GM19463 (cell line): Measurements from ENCODE around the gene PLBD2.

Experiments
- ATAC-seq: cut with Tn5 transposase; IDR thresholded peaks from one replicate; pipeline ENCODE4 v1.9.1; 2021; ENCODE audit warnings: mild to moderate bottlenecking, moderate library complexity; ENCODE audit not compliant: unreplicated experiment

The PLBD2 gene

DNA sequence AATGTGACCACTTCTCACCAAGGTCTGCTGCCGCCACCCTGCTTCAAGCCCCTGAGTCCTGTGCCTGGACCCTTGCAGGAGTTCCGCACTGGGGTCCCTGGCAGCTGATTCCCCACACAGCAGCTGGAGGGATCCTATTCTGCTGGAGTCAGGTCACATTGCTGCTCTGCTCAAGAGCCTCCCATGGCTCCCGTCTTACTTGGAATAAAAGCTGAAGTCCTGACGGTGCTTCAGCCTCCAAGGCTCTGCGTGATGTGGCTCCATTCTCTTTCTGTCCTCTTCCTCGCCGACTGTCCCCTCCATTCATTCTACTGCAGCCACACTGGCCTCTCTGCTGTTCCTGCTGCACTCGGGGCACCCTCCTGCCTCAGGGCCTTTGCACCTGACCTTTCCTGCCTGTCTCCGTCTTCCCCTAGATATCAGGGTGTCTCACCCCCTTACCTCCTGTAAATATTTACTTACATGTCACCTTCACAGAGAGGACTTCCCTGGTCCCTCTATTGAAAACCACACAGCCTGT is 56.2 kb downstream of the PLBD2 start:
- no peak for ATAC-seq

DNA sequence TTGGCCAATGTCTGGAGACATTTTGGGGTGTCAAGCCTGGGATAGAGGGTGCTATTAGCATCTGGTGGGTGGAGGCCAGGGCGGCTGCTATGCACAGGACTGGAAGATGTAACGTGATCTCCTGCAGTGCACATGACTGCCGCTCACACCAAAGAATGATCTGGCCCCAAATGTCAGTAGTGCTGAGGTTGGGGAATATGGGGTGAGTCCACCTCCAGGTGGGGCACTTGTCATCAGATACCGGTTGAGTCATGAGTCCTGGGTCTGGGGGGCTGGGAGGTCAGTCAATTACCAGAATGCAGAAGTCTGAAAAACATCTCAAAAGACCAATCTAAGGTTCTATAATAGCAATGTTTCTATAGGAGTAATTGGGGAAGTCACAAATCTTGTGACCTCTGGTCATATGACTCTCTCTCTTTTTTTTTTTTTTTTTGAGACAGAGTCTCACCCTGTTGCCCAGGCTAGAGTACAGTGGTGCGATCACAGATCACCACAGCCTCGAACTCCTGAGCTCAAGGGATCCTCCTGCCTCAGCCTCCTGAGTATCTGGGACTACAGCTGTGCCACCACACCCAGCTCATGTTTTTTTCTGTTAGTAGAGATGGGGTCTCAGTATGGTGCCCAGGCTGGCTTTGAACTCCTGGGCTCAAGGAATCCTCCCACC is 57.8 kb downstream of the PLBD2 start:
- no peak for ATAC-seq

DNA sequence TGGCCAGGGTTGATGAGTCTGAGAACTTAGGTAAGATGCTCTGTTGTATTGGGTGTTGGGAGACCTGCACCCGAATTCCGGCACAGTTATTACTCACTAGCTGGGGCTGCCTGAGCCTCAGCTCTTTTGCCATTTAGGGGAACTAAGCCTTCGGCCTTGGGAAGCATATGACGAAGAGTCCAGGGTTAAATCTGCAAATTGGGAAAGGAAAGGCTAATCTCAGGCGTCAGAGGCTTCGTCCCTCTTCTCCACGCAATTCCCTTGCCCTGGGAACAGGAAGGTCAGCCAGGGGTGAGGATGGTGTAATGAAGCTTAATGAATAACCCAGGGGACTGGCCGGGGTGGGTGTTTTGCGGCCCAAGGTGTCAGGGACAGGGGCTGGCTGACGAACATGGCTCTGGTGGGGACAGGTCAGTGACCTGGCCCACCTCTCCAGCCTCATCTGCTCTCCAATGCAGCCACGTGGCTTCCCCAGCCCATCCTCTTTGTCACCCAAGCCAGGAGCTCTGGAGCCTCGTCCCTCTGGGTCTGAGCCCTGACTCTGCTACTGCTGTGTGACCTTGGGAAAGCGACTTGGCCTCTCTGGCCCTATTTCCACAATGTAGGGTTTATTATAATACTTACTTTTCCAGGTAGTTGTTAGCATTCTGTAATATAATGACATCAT is 60.0 kb downstream of the PLBD2 start:
- no peak for ATAC-seq

DNA sequence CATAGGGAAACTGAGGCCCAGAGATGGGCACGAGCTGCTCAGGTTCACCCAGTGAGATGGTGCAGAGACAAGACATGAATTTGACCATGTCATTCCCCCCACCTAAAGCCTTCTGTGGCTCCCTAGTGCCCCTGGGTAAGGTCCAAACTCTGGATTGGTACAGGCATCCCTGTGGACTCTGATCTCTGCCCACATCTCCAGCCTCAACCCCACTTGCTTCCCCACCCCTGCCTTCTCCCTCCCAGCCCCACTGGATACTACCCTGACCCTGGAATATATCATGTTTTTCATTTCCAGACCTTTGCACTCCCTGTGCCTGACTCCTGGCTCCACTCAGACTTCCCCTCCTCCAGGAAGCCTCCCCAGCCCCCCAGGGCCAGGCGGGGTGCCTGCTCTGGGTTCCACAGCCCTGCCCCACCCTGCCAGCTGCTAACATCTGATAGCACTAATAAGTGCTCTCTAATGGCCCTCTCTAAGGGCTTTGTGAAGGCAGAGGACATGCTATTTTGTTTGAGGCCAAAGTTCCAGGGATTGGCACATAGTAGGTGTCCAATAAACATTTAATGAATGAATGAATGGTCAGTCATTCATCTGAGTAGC is 62.7 kb downstream of the PLBD2 start:
- ATAC-seq, result no peak

DNA sequence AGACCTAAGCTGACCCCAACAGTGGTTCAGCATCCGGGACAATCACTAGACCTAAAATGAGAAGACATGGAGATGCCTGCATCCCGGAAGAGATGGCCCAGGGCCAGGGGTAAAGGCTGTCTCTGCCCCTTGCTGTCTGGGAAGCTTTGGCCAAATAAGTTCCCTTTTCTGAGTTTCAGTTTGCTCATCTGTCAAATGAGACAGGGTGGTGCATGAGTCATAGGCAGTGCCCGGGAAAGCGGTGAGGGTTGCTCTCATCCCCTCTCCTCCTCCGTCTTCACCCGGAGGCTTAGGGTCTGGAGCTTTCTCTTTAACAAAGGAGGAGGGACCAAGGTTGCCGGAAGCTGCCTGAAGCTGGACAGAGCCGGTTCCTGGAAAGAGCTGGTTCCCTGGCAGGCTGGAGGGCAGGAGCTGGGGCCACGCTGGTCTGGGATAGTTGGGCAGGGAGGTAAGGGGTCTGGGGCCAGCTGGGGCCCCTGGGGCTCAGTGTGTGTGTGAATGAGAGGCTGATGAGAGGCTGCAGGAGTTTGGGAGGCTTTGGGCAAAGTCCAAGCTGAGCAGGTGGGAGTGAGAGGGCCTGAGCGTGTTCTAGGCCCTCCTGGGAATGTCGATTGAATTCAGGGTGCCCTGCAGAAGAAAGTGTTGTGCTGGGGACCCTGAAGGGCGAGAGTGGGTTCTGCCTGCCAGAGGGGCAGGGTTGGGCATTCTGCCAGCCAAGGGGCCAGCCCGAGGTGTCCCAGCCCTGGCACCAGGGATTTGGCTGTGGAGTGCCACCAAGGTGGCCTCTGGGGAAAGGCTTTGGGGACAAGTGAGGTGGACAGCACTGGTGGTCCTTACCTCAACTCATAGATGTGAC is 63.9 kb downstream of the PLBD2 start, which contains the start of gene SDSL:
Gene SDSL (plus strand): TSS at position 351 of the 856 bp plus-strand sequence. CDS start 5,603 bp downstream, outside the sequence.
- ATAC-seq, result peak; percentile 84

DNA sequence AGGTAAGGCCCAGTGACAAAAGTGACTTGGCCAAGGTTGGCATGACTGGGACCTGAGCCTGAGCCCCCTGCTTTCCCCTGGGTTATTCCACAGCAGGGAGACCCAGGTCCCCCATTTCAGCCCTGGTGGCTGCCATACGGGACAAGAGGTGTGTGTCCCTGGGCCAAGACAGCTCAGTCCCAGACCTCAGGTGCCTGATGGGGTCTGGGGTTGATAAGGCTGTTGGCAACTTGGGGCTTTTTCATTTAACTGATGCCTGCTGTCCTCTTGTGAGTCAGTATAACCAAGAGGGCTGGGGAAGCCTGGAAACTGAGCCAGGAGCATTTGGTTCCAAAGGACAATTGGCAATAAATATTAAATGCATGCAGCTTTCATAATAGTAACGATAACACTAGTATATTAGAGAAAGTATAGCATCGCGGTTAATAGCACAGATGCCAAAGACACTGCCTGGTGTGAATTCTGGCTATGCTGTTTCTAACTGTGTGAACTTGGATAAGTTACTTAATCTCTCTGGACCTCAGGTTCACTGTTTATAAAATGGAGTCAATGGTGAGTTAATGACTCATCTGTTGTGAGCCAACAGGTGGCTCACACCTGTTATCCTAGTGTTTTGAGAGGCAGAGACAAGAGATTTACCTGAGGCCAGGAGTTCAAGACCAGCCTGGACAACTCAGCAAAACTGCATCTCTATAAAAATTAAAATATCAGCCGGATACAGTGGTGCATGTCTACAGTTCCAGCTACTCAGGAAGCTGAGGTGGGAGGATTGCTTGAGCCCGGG is 64.7 kb downstream of the PLBD2 start:
- ATAC-seq, result no peak

DNA sequence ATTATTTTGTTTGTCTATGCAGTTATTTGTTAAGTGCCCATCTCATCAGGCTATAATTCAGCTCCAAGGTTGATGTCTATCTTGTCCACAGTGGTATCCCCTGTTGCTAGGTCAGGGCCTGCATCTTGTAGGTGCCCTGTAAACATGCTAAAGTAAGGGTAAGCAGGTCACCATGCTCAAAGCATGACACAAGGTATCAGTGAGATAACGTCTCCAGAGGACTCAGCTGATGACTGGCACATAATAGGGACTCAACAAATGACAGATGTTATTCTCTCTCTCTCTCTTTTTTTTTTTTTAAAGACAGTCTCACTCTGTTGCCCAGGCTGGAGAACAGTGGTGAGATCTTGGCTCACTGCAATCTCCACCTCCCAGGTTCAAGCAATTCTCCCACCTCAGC is 66.1 kb downstream of the PLBD2 start:
- ATAC-seq, result no peak

DNA sequence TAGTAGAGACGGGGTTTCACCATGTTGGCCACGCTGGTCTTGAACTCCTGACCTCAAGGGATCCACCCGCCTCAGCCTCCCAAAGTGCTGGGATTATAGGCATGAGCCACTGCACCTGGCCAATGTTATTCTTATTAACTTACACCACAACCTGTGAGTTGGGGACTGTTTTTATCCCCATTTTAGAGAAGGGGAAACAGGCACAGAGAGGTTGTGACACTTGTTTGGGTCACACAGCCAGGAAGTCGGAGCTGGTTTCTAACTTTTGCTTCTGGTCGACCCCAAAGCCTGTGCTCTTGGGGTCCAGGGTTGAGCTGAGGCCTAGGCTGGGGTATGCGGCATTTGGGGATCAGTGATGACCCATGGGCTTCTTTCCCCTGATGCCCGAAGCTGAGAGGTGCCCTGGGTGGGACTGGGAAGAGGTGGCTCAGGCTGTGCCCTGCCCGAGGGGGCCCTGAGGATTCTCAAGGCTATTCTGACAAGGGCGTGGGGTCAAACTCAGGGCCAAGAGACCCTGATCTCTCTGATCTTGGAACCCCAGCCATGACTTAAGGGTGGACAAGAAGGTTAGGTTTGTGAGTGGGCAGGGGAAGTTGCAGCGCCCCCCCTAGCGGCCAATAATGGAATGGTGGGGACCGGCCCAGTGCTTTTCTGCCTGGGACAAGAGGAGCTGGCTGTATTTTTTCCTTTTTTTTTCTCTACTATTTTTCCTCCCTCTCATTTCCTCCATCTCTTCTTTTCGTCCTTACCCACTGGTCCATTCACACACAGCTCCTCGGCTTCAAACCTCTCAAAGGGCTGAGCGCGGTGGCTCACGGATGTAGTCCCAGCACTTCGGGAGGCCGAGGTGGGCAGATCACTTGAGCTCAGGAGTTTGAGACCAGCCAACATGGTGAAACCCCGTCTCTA is 66.8 kb downstream of the PLBD2 start:
- no peak for ATAC-seq

DNA sequence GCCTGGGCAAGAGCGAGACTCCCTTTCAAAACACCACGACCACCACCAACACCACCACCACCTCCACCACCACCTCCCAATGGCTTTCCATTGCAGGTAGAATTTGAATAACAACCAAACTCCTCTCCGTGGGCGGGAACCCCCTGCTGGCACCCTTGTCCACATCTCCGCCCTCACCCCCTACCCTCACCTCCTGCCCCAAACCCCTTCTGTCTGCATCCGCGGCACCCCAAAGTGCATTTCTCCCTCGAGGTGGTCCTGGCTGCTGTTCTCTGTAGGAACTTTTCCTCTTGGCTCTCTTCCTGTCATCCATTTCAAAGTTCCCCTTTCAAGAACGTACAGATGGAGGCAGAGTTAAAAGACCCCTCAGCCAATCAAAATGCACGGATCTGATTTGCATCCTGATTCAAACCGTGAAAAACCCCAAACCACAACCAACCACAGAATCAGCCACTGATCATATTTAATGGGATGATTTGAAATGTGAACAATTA is 67.6 kb downstream of the PLBD2 start:
- no peak for ATAC-seq

DNA sequence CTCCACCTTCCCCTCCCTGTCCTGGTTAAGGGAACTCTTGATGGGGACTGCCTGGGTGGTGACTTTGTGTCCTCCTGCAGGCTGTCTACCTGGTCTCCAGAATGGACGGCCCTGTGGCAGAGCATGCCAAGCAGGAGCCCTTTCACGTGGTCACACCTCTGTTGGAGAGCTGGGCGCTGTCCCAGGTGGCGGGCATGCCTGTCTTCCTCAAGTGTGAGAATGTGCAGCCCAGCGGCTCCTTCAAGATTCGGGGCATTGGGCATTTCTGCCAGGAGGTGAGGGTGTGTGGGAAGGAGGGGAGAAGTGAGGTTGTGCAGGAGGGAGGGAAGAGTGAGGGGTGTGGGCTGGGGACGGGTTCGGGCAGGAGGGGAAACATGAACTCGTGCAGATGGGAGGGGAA is 69.5 kb downstream of the PLBD2 start:
- ATAC-seq, result no peak

DNA sequence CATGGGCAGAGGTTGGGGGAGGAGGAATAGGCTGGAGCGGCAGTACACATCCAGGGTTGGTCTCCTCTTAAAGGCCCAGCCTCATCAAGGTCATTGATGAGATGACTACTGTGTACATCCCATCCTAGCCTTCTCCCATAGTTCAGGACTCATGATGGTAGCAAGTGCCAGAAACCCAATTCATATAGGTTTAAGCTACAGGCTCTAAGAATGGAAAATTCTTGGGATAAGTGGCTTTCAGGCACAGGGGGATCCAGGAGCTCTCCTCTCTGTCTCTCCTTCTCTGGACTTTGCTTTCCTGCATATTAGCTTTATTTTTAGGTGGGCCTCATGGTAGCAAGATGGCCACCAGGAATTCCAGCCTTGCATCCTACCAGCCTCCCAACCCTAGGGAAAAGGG is 70.1 kb downstream of the PLBD2 start:
- ATAC-seq, result no peak

DNA sequence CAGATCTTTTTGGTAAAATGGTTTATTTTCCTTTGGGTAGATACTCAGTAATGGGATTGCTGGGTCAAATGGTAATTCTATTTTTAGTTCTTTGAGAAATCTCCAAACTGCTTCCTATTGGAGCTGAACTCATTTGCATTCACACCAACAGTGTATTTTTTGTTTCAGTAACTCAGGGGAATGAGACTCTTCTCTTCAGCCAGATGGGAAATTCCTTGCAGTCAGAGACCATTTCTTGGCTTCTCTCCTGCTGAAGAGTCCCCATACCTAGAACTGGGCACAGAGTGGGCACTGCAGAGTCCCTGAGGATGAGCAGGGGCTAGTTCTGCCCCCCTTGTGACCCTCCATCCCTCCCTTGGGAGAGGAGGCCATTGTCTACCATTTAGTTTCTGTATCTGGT is 74.6 kb downstream of the PLBD2 start:
- ATAC-seq, result no peak

DNA sequence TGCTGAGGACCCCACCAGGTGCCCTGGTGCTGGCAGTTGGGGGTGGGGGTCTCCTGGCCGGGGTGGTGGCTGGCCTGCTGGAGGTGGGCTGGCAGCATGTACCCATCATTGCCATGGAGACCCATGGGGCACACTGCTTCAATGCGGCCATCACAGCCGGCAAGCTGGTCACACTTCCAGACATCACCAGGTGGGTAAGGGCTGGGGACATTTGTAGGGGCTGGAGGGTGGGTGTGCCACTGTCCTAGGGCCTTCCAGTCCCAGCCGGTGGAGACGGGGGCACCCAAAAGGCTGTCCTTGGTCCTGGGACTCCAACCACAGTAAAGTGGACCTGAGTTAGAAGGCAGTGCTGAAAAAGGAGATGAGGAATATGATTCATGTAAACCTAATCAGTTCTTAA is 77.0 kb downstream of the PLBD2 start:
- no peak for ATAC-seq

DNA sequence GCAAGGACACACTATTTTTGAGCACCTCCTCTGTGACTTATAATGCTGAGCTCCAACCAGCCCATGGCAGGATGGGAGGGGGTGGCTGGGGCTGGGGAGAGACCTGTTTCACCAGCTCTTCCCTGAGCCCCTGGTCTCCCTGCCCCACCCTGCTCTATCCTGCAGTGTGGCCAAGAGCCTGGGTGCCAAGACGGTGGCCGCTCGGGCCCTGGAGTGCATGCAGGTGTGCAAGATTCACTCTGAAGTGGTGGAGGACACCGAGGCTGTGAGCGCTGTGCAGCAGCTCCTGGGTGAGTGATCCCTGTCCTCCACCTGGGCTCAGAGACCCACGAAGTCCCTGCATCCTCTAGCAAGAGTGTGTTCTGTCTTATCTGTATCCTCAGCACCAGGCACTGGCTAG is 78.2 kb downstream of the PLBD2 start:
- ATAC-seq, result no peak

DNA sequence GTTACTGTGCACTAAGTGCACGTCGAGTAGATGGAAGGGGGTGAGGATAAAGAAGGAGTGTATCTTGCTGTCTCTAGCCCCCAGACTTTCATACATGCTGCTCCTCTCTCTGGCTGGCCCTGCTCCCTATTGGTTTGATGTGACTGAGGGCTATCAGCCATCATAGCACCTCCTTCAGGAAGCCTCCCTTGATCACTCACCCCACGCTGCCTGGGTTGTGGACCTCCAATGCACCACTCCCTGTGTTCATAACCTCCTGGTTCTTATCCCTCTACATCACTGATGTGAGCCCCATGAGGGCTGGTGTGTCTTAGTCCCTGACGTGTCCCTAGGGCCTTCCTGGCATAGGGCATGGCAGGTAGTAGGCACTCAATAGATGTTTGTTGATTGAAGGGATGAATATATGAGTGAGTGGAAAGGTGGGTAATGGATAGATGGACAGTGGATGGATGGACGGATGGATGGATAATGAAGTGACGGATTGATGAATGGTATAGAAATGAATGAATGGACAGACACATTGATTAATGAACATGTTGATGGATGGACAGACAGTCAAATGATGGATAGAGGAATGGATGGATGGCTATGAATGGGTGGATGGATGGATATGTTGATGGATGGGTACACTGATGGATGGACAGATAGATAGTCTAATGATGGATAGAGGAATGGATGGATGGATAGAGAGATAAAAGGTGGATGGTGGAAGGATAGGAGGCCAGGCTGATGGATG is 78.8 kb downstream of the PLBD2 start:
- ATAC-seq, result no peak

DNA sequence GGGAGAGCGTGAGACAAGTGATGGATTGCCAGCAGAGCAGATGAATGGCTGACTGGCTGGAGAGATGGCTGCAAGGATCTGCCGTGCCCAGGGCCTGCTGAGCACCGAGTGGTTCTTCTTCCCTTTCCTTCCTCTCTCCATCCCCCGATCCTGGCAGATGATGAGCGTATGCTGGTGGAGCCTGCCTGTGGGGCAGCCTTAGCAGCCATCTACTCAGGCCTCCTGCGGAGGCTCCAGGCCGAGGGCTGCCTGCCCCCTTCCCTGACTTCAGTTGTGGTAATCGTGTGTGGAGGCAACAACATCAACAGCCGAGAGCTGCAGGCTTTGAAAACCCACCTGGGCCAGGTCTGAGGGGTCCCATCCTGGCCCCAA is 79.3 kb downstream of the PLBD2 start:
- ATAC-seq, result no peak

DNA sequence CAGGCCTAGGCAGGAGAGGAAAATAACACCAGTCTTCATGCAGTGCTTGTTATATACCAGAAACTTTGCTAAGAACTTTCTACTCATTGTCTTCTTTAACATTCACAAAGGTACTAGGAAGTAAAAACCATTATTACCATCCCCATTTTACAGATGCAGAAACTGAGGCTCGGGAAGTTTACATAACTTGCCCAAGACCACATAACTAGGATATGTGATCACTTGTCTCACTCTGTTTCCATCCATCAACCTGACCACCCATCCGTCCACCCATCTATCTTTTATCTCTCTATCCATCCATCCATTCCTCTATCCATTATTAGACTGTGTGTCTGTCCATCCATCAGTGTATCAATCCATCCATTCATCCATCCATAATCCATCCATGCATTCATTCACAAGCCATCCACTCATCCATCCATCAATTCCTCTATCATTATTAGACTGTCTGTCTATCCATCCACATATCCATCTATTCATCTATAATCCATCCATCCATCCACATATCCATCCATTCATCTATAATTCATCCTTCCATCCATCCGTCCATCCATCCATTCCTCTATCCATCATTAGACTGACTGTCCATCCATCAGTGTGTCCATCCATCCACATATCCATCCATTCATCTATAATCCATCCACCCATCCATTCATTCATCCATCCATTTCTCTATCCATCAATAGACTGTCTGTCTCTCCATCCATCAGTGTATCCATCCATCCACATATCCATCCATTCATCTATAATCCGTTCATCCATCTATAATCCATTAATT is 80.3 kb downstream of the PLBD2 start:
- ATAC-seq, result no peak

DNA sequence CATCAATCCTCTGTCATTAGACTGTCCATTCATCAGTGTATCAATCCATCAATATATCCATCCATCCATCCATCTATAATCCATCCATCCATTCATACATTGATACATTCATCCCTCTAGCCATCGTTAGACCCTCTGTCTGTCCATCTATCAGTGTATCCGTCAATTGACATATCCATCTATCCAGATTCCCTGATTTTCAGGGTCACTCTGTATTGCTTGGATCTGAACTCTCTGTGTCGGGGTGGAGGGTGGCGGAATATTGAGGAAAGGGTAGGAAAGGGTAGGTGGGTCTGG is 80.9 kb downstream of the PLBD2 start:
- no peak for ATAC-seq
